Measurements from ENCODE around the gene SMIM38.

Gene SMIM38

GRCh38 chr11:69195824-69196782 is 40.4 kb downstream of the SMIM38 start:
- H3K9ac ChIP-seq (ENCODE audit: low read depth, low read length, poor library complexity) = no peak overlapping the region
- no peak overlapping the region for H4K8ac ChIP-seq (ENCODE audit: low read depth, low read length)
- H3K27me3 ChIP-seq (ENCODE audit: control insufficient read depth in 3 of 3, insufficient read depth in 3 of 3, low read depth in 1 of 3, low read length in 3 of 3) = peaks cover 0 to 25% (median 0%) of the 10 kb centered on the region in 3 experiments
- H4K91ac ChIP-seq (ENCODE audit: low read depth, low read length, poor library complexity) = no peak overlapping the region
- no peak overlapping the region for H3K23ac ChIP-seq (ENCODE audit: low read depth, low read length, poor library complexity)
- no peak overlapping the region for H2BK12ac ChIP-seq (ENCODE audit: low read length)
- H3K27ac ChIP-seq (replicated peaks; ENCODE audit: low read length) = no peak overlapping the region
- H2AK5ac ChIP-seq (ENCODE audit: low read depth, low read length) = peak overlapping the region; percentile 65
- H3K4me2 ChIP-seq (ENCODE audit: insufficient read depth, low read length, poor library complexity, severe bottlenecking) = no peak overlapping the region
- no peaks in the 10 kb centered on the region for H3K79me1 ChIP-seq (ENCODE audit: low read depth, low read length)
- no CpG with 5 or more reads among the region's 35 CpGs for WGBS, 2 donors (ENCODE audit: extremely low coverage in 2 of 2, insufficient read length in 2 of 2, insufficient replicate concordance in 1 of 2)
- peaks cover 8 to 14% of the 10 kb centered on the region in 2 donors for H3K4me1 ChIP-seq (ENCODE audit: control insufficient read depth in 2 of 2, insufficient read depth in 1 of 2, low read depth in 1 of 2, low read length in 2 of 2)
- no peak for DNase-seq (ENCODE audit: low spot score)
- H3K9me3 ChIP-seq (replicated peaks in 1 of 2; ENCODE audit: control insufficient read depth in 2 of 2, insufficient read depth in 1 of 2, low read depth in 1 of 2, low read length in 2 of 2) = no peaks in the 10 kb centered on the region
- H3K18ac ChIP-seq (ENCODE audit: low read length) = peak overlapping the region; percentile 2
- no peaks in the 10 kb centered on the region for H3K36me3 ChIP-seq (replicated peaks in 1 of 2; ENCODE audit: control insufficient read depth in 2 of 2, insufficient read depth in 2 of 2, low read length in 2 of 2)
- no peak overlapping the region for H2BK15ac ChIP-seq (ENCODE audit: low read length)
- H2BK120ac ChIP-seq (ENCODE audit: low read depth, low read length) = peak overlapping the region; percentile 23
- no peak overlapping the region for H2BK5ac ChIP-seq (ENCODE audit: low read length)
- no peak overlapping the region for H3K4me3 ChIP-seq (ENCODE audit: low read length in 2 of 2)
- H2AFZ ChIP-seq (ENCODE audit: low read length) = no peak overlapping the region
- peak overlapping the region; percentile 49 for H3K14ac ChIP-seq (ENCODE audit: low read length)
- no peak overlapping the region for H3K4ac ChIP-seq (ENCODE audit: low read length)

- H3K14ac ChIP-seq (ENCODE audit: low read length) = peak overlapping the region; percentile 49
- H3K27ac ChIP-seq (replicated peaks; ENCODE audit: low read length) = no peak overlapping the region
- no peak overlapping the region for H2BK15ac ChIP-seq (ENCODE audit: low read length)
- H3K4me3 ChIP-seq (ENCODE audit: low read length in 2 of 2) = no peak overlapping the region
- H3K23ac ChIP-seq (ENCODE audit: low read depth, low read length, poor library complexity) = no peak overlapping the region
- WGBS, 2 donors (ENCODE audit: extremely low coverage in 2 of 2, insufficient read length in 2 of 2, insufficient replicate concordance in 1 of 2) = no CpG with 5 or more reads among the region's 14 CpGs
- H2BK12ac ChIP-seq (ENCODE audit: low read length) = no peak overlapping the region
- H3K9ac ChIP-seq (ENCODE audit: low read depth, low read length, poor library complexity) = no peak overlapping the region
- no peak overlapping the region for H2AFZ ChIP-seq (ENCODE audit: low read length)
- H3K4me2 ChIP-seq (ENCODE audit: insufficient read depth, low read length, poor library complexity, severe bottlenecking) = no peak overlapping the region
- H2BK5ac ChIP-seq (ENCODE audit: low read length) = no peak overlapping the region
- H3K79me1 ChIP-seq (ENCODE audit: low read depth, low read length) = no peaks in the 10 kb centered on the region
- H2BK120ac ChIP-seq (ENCODE audit: low read depth, low read length) = peak overlapping the region; percentile 23
- no peak overlapping the region for H3K4ac ChIP-seq (ENCODE audit: low read length)
- no peak overlapping the region for H4K8ac ChIP-seq (ENCODE audit: low read depth, low read length)
- H3K9me3 ChIP-seq (replicated peaks in 1 of 2; ENCODE audit: control insufficient read depth in 2 of 2, insufficient read depth in 1 of 2, low read depth in 1 of 2, low read length in 2 of 2) = no peaks in the 10 kb centered on the region
- H3K18ac ChIP-seq (ENCODE audit: low read length) = no peak overlapping the region
- no peak for DNase-seq (ENCODE audit: low spot score)
- peak overlapping the region; percentile 45 for H2AK5ac ChIP-seq (ENCODE audit: low read depth, low read length)
- peaks cover 8 to 15% of the 10 kb centered on the region in 2 donors for H3K4me1 ChIP-seq (ENCODE audit: control insufficient read depth in 2 of 2, insufficient read depth in 1 of 2, low read depth in 1 of 2, low read length in 2 of 2)
- peaks cover 0 to 32% (median 0%) of the 10 kb centered on the region in 3 experiments for H3K27me3 ChIP-seq (ENCODE audit: control insufficient read depth in 3 of 3, insufficient read depth in 3 of 3, low read depth in 1 of 3, low read length in 3 of 3)
- no peaks in the 10 kb centered on the region for H3K36me3 ChIP-seq (replicated peaks in 1 of 2; ENCODE audit: control insufficient read depth in 2 of 2, insufficient read depth in 2 of 2, low read length in 2 of 2)
- H4K91ac ChIP-seq (ENCODE audit: low read depth, low read length, poor library complexity) = no peak overlapping the region
Measured at GRCh38 chr11:69196783-69197169, 41.0 kb downstream of the SMIM38 start.

GRCh38 chr11:69198891-69199582 is 43.3 kb downstream of the SMIM38 start:
- no peak overlapping the region for H2AK5ac ChIP-seq (ENCODE audit: low read depth, low read length)
- no peak overlapping the region for H2BK5ac ChIP-seq (ENCODE audit: low read length)
- WGBS, 2 donors (ENCODE audit: extremely low coverage in 2 of 2, insufficient read length in 2 of 2, insufficient replicate concordance in 1 of 2) = 100% methylated on average over 1 to 2 of the region's 5 CpGs
- H2BK120ac ChIP-seq (ENCODE audit: low read depth, low read length) = no peak overlapping the region
- peaks cover 8 to 15% of the 10 kb centered on the region in 2 donors for H3K4me1 ChIP-seq (ENCODE audit: control insufficient read depth in 2 of 2, insufficient read depth in 1 of 2, low read depth in 1 of 2, low read length in 2 of 2)
- no peaks in the 10 kb centered on the region for H3K79me1 ChIP-seq (ENCODE audit: low read depth, low read length)
- H3K4me2 ChIP-seq (ENCODE audit: insufficient read depth, low read length, poor library complexity, severe bottlenecking) = no peak overlapping the region
- no peak overlapping the region for H3K9ac ChIP-seq (ENCODE audit: low read depth, low read length, poor library complexity)
- H4K91ac ChIP-seq (ENCODE audit: low read depth, low read length, poor library complexity) = no peak overlapping the region
- no peak overlapping the region for H2AFZ ChIP-seq (ENCODE audit: low read length)
- no peaks in the 10 kb centered on the region for H3K36me3 ChIP-seq (replicated peaks in 1 of 2; ENCODE audit: control insufficient read depth in 2 of 2, insufficient read depth in 2 of 2, low read length in 2 of 2)
- no peak overlapping the region for H3K27ac ChIP-seq (replicated peaks; ENCODE audit: low read length)
- no peak overlapping the region for H3K14ac ChIP-seq (ENCODE audit: low read length)
- H3K23ac ChIP-seq (ENCODE audit: low read depth, low read length, poor library complexity) = no peak overlapping the region
- no peak overlapping the region for H3K18ac ChIP-seq (ENCODE audit: low read length)
- no peak overlapping the region for H3K4ac ChIP-seq (ENCODE audit: low read length)
- no peak overlapping the region for H3K4me3 ChIP-seq (ENCODE audit: low read length in 2 of 2)
- DNase-seq (ENCODE audit: low spot score) = no peak
- peaks cover 0 to 36% (median 0%) of the 10 kb centered on the region in 3 experiments for H3K27me3 ChIP-seq (ENCODE audit: control insufficient read depth in 3 of 3, insufficient read depth in 3 of 3, low read depth in 1 of 3, low read length in 3 of 3)
- no peak overlapping the region for H2BK15ac ChIP-seq (ENCODE audit: low read length)
- no peaks in the 10 kb centered on the region for H3K9me3 ChIP-seq (replicated peaks in 1 of 2; ENCODE audit: control insufficient read depth in 2 of 2, insufficient read depth in 1 of 2, low read depth in 1 of 2, low read length in 2 of 2)
- no peak overlapping the region for H4K8ac ChIP-seq (ENCODE audit: low read depth, low read length)
- H2BK12ac ChIP-seq (ENCODE audit: low read length) = no peak overlapping the region
